T-helper 2 cell (primary cell): ENCODE results near the gene KIF12.
"Not testable (repeated sequence)": the region's sequence is repeated elsewhere in the genome, so short reads cannot be mapped to it uniquely, and the experiment has no call there.

Experiments
- DNase-seq, 5 experiments: peaks; one replicate each; pipeline versions ENCODE4 v3.0.0 to v3.0.0-alpha.2; 2012 to 2022

KIF12 gene

GRCh38 chr9:114082763-114083412 lies 16.2 kb downstream of the KIF12 start:
- not testable (repeated sequence) for DNase-seq

DNA sequence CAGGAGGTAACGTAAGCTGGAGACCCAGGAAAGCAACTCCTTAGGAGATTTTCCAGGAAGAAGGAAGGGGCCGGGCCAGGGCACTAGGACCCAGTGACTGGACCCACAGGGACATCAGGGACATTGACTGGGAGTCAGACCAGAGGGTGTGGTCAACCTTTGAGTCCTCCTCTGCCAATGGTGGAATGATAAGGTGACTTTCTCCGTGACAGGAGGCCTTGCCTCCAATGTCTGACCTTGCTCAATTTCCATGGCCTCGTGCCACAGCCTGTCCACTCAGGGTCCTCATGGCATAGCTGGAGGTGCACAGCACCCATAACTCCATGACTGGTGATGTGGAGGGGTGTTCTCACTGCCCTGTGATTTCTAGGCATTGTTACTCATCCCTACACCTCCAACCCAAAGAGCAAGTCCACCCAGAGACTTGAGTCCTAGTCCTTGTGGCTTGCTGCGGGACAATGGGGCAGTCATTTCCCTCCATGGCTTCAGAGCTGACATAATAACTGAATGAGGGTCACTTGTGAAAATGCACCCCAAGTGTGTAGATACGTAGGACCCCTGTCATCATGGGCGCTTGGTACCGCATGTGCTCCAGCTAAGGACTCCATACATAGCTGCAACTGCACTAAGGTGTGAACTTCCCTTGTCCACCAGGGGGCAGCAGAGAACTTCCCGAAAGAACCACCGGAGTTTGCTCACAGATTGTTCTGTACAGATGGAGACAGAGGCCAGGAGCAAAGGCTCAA lies 16.9 kb downstream of the KIF12 start:
- peak; percentile 22 to 68 (median 61) for DNase-seq

GRCh38 chr9:114081441-114082016 lies 17.6 kb downstream of the KIF12 start:
- DNase-seq, result no peak

- DNase-seq, result no peak
Measured at GRCh38 chr9:114080773-114081440, 18.2 kb downstream of the KIF12 start.

DNA sequence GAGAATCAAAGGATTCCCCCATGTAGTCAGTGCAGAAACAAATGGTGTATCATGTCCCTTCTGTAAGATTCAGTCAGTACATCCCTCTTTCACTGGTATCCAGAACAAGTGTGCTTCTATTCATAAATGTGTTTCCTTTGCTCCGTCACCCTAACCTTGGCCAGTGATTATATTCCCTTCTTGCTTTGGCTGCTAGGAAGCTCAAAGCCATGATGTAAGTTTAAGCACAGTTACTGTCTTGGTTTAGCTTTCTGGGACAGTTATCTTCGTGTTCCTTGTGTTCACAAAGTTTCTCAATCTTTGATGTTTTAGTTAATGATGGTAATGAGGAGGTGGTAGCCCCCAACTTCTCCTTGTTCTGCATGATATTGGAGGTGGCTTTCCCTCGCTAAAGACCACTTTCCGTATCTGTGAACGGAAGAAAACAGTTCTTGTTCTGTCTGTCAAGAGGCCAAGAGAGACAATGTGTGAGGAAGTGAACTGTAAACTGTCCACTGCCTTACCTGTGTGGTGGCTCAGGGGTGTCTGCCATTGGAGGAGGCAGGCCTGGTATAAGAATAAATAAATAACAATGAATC lies 18.8 kb downstream of the KIF12 start:
- DNase-seq, result no peak

DNA sequence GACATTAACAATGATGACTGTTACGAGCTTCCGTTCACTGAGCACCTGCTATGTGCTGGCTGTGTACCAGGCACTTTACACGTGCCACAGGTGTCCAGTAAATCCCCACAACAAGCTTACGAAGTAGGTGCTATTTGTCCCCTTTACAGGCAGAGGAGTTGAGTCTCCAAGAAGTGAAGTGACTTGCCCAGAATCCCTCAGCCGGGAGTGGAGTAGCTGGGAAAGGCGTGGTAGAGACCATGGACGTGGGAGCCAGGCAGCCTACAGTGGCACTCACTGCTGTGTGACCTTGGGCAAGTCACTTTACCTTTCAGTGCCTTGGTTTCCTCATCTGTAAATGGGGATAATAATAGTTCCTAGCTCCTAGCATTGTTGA lies 20.3 kb downstream of the KIF12 start:
- DNase-seq, result no peak

DNA sequence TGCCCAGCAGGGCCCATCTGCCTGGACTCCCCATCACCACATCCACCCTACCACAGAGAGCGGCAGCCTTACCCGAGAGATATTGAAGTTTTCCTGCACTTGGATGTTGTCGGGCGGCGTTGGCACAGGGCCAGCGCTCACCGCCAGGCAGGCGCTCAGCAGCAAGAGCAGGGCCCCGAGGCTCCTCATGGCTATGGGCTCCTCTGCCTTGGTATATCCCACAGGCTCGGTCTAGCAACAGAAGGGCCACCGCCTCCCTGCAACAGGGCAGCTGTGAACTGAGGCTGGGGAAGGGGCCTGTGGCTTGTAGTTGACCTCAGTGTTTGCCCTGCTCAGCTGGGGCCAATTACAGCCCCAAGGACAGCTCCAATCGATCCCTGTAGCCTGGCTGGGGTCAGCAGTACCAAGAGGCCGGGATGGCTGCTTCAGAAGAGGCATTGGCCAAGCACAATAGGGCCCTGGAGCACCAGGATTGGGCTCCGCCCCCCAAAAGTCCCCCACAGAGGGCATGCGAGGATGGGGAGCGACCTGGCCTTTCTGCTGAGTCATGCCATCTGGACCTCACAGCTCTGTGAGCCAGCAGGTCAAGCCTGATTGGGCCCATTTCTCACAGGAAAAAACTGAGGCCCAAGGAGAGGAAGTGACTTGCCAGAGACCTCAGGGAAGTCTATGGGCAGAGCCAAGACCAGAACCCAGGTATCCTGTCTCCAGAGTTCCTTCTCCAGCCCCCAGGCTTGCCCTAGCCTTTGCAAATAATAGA lies 20.9 kb downstream of the KIF12 start, which contains the start of gene AMBP:
AMBP (minus strand) TSS at position 280 of the 760 bp plus-strand sequence; CDS start at position 189, 91 bp downstream.
- DNase-seq, result no peak

DNA sequence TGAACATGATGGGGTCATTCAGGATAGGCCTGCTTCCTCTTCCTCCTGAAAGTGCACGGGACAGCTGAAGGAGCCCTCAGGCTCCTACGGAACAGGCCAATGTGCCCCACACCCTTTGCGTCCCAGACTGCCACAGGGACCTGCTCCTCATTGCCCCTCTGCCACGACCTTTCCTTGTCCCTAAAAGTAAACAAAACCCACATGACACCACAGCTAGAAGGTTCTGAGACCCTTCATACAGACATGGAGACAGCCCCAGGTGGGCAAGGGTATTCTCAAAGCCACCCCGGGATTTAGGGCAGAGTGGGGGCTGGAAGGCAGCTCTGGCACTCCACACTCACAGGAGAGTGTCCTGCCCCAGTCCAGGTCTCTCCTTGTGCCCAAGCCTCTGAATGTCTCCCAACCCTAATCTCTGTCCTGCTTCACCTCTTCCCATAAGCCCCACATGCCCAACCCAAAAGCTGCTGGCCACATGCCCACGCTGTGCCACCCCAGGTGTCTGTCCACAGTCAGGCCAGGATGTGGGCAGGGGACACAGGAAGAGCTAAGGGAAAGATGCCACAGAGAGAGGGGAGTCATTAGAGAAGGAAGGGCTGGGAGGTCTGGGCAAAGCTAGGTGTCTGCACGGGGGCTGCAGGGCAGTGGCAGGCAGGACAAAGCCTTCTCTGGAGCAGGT lies 21.8 kb downstream of the KIF12 start:
- no peak for DNase-seq

DNA sequence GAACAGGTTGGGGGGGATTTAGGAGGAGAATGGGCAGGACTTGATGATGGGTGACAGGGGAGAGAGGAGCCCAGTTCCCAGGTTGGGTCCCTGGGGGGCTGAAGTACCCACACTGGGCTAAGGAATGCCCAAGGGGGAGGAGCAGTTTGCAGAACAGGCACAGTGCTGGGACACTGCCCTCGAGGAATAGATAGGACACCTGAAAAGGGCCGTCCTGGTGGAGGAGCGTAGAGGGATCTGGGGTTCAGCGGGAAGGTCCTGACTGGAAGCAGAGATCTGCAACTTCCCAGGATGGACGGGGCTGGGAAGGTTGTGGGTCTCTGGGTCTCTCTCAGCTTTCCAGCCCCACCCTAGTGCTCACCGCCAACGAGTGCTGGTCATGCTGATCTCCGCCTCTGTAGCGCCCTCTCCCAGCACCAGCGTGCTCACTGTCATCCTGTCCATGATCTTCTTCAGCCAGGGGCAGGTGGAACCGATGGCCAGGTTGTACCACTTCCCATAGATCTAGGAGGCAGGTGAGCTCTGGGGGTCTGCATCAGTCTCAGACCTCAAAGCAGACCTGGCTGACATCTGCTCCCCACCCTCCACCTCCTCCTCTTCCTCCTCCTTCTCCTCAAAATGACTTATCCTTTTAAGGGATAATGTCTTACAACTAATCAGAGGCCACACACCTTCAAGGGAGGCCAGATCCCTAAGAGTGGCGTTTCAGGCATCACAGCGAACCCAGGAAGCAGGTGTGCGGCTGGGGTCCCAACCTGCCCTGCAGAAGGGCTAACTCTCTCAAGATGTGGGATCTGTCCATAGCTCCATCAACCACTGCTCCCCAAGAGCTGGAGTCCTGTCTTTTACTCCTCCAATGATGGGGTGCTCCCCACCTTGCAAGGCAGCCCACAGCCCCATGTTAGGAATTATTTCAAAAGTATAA lies 22.6 kb downstream of the KIF12 start:
- DNase-seq, result no peak

GRCh38 chr9:114075602-114076001 lies 23.5 kb downstream of the KIF12 start:
- DNase-seq, result no peak

GRCh38 chr9:114072184-114073140 lies 26.6 kb downstream of the KIF12 start:
- no peak for DNase-seq

DNA sequence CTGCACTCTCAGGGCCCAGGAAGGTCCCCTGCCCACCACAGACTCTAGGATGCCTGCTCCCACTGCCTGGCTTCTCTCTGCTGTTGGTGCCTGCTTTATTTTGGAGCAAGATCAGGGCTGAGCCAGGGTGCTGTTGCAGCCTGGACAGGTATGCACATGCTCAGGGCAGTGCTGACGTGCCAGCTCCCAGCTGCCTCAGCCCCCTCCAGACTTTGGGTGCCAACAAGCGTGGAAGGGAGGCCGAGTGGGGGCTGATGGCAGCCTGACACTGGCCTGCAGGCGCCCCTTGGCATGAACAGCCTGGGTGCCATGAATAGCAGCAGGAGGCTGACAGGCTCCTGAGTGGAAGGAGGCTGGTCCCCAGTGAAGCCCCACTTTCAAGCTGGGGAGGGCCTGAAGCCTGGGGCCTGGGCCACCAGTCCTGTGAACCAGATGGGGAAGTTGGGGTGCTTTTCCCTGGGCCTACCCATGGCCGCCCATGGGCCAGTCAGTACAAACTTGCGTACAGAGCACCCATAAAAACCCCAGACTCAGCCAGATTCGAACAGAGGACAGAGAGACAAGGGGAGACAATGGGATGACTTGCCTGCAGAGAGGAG lies 27.8 kb downstream of the KIF12 start:
- DNase-seq, result no peak

DNA sequence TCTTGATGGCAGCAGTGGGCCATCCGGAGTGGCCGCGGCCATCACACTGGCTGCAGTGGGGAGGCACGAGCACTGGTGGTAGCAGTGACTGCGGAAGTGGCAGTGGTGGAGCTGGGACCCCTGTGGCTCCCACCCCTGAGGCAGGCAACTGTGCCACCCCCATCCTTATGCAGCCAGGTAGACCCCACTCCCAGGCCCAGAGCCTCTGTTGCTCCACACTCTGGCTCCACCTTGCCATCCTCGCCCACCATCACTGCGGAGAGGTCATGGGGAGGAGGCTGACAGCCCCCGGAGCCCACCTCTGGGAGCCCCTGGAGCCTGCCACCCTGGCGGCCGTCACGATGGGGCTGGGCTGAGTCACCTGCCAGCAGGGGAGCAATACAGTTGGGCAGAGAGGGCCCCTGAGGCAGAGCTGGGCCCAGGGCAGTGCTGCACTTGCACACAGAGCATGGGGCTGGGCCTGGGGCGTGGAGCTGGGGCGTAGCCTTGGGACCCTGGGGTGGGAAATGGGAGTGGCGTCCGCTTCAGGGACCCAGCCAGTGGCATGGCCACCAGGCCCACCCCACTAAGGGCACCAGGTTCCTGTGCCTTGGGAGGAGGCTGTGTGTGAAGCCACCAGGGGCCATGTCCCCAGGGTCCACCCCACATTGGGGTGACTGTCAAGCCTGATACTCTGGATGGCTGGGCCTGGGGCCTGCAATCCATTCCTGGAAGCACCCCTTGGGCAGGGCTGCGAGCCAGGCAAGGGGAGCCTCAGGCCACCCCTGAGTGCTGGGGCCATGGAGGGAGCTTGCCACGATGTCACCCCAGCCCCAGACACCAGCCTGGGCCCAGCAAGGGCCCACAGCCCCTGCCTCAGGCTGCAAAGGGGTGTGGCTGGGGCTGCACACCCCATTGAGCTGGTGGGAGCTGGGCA lies 28.6 kb downstream of the KIF12 start:
- no peak for DNase-seq

DNA sequence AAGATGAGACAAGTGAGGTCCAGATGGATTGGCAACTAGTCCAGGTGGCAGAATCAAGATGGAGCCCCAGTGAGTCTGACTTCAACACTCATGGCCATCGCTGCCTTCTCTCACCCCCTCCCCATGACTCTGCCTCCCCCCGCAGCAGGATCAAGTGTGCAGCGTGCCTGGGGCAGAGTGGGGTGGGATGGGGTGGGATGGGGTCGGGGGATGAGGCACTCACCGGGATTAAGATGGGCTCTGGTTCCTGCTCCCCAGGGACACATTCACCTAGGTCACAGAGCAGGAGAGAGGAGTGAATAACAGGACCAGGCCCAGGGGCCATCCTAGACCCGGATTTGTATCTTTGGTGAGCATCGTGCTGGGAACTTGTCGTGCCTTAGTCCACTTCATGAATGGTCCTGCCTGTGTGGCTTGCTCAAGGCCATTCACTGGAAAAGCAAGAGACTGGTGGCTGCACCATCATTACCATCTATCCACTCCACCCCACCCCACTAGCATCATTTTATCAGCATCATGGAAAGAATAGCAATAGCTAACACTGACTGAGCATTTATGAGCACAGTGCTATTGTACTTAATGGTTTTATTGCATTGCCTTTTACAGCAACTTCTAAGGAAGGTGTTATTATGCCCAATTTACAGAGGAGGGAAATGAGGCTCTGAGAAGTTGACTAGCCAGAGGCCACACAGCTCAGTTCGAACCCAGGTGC lies 29.5 kb downstream of the KIF12 start:
- no peak for DNase-seq

DNA sequence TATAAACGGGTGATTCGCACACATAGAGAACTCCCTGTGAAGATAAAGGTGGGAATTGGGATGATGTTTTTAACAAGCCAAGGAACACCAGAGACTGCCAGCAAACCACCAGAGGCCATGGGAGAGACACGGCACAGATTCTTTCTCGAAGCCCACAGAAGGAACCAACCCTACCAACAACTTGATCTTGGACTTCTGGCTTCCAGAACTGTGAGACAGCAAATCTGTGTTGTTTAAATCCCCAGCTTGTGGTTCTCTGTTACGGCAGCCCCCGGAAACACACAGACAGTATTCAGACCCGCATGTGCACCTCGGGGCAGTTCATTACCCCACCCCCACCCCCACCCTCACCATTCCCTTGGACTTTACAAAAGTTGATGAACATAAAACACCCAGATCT lies 33.8 kb downstream of the KIF12 start:
- DNase-seq, result no peak

GRCh38 chr9:114061830-114062474 lies 37.1 kb downstream of the KIF12 start:
- DNase-seq, result no peak

DNA sequence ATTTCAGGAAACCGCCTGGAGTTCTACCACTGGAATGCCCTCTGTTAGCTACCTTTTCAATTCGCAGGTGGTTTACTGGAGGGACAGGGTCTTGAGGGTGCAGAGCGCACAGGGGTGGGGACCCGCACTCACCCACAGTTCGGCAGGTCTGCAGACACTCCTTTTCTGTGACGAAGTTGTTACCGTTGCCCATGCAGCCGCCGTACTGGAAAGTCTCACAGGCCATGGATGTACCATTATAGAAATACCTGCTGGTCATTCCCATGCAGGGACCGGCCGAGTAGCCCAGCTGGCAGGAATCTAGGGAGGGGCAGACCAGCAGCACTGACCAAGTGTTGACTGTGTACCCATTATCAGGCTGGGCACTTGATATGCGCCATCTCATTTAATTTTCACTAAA lies 37.8 kb downstream of the KIF12 start:
- DNase-seq, result no peak
